Measurements from ENCODE around the gene NPC1. TPM values are rescaled to one million over a fixed set of nuclear protein-coding genes. Genes with fewer than 3 reads are reported as not detected.

The NPC1 gene
- total and polyA plus RNA-seq, 2 of the 8 experiments (the other 6 are each of a cell fraction or from before 2014, with no cell fraction given) = 34.1 to 39.5 TPM

DNA sequence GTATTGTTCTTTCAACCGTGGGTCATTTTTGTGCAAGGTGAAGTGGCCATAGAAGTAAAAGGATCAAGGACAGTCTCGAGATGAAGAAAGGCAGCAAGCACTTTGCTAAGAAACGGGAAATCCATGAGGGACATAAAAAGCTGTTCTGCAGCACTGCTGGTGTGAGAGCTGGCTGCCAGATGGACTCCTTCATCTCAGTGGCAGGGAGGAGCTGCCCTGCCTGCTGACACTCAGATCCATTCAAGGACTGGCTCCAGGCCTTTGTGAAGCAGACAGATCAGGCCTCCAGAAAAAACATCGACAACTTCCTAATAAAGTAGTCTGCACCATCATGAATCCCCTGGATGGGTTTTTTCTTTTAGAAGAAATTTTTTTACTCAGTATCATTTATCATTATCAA, 53.5 kb downstream of the NPC1 start (continued):
- TF ChIP-seq, protein P1, sequence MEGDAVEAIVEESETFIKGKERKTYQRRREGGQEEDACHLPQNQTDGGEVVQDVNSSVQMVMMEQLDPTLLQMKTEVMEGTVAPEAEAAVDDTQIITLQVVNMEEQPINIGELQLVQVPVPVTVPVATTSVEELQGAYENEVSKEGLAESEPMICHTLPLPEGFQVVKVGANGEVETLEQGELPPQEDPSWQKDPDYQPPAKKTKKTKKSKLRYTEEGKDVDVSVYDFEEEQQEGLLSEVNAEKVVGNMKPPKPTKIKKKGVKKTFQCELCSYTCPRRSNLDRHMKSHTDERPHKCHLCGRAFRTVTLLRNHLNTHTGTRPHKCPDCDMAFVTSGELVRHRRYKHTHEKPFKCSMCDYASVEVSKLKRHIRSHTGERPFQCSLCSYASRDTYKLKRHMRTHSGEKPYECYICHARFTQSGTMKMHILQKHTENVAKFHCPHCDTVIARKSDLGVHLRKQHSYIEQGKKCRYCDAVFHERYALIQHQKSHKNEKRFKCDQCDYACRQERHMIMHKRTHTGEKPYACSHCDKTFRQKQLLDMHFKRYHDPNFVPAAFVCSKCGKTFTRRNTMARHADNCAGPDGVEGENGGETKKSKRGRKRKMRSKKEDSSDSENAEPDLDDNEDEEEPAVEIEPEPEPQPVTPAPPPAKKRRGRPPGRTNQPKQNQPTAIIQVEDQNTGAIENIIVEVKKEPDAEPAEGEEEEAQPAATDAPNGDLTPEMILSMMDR (IDR thresholded peaks at IDR 0.05; ENCODE audit: control extremely low read depth in 1 of 3, insufficient read depth in 1 of 3, low read depth in 1 of 3, low read length in 3 of 3) = no peak
- TF ChIP-seq SP4 (IDR thresholded peaks at IDR 0.05; ENCODE audit: low read length) (no peak), SP2 (IDR thresholded peaks at IDR 0.05; ENCODE audit: low read length) (no peak)

All from H1 (cell line).